Measurements from ENCODE around the gene CCDC122.

The CCDC122 gene

GRCh38 chr13:43878892-43879754 is at the start of gene CCDC122:
CCDC122 (minus strand) TSS chr13:43879740; CDS start chr13:43869376, 10,364 bp downstream.
- peak; percentile 86 for DNase-seq

DNA sequence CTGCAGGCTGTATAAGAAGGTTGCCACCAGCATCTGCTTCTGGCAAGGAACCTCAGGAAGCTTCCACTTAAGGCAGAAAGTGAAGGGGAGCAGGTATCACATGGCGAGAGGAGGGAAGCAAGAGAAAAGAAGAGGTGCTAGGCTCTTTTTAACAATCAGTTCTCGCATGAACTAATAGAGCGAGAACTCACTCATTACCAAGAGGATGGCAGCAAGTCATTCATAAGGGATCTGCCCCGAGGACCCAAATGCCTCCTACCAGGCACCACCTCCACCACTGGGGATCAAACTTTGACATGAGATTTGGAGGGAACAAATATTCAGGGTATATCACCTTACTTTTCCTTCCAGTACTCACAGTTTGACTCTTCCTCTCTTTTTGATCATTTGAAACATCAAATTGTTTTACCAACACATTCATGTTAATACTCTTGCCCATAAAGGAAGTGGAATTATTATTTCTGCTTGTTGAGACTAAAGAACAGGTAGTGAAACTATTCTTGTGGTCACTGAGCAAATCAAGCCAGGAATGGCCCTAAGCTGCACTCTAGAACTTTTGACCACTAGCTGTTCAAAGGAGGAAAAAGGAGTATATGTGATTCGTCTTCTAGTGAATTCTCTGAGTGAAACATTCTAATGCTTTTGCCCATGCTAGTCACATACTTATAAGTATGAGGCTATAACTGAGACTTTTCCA is 45.2 kb upstream of the CCDC122 start:
- no peak for DNase-seq

- DNase-seq, result no peak
These were observed 41.6 kb upstream of the CCDC122 start for GRCh38 chr13:43920965-43921674.

GRCh38 chr13:43918636-43919035 is 39.1 kb upstream of the CCDC122 start:
- no peak for DNase-seq

- no peak for DNase-seq
These were observed 37.3 kb upstream of the CCDC122 start for GRCh38 chr13:43916828-43917227.

DNA sequence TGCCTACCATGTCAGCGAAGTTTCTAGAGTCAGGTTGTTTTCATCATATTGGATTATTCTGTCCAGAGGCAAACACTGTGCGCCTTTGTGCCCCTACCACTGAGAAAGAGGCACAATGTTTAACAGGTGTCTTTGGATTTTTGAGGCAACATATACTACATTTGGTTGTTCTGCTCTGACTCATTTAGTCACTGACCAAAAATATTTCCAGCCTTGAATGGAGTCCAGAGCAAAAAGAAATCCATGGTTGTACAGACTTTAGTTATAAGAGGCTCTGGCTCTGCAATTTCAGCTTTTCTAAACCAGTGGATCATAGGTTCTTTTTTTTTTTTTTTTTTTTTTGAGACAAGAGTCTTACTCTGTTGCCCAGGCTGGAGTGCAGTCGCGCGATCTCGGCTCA is 35.9 kb upstream of the CCDC122 start:
- no peak for DNase-seq

- DNase-seq, result no peak
These were observed 32.3 kb upstream of the CCDC122 start for GRCh38 chr13:43911871-43912270.

DNA sequence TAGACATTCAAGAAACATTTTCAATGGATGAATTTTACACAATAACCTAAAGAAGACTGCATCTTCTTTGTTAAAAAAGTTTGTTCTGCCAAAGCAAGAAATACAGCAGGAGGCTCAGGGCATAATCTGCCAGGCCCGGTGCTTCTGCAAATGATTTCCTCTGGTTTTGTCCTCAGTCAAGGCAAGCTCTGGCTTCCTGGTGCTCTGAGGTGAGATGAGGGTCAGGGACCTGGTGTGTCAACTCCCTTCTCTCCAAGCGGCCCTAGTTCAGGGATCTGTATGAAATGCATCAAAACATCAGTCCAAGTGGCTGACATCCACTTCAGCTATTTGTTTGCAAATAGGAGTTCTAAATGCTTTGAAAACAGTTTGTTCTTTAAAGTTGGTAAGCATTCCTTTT is 31.7 kb upstream of the CCDC122 start:
- DNase-seq, result peak; percentile 73

GRCh38 chr13:43910856-43911255 is 31.3 kb upstream of the CCDC122 start:
- no peak for DNase-seq

- DNase-seq, result peak; percentile 27
These were observed 28.9 kb upstream of the CCDC122 start for GRCh38 chr13:43908156-43909126.

GRCh38 chr13:43905435-43906031 is 26.0 kb upstream of the CCDC122 start:
- DNase-seq, result peak; percentile 53

DNA sequence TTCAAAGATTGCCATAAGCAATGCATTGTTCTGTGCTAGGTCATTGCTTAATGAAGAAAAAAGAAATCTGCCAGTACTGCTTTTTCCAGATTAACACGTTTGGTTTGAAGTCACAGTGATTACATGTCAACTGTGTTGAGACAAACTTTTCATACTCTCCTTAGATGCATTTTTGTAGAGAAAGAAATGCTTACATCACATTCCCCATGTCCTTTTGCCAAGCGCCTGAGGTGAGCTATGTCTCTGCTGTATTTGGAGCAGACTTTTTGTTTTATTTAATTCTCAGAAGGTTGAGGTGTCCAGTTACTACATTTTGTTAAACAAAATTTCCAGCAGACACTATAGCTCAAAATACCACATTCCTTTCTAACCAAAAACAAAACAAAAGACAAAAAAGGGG is 16.4 kb upstream of the CCDC122 start:
- DNase-seq, result no peak

- no peak for DNase-seq
These were observed 14.9 kb upstream of the CCDC122 start for GRCh38 chr13:43894438-43894837.

DNA sequence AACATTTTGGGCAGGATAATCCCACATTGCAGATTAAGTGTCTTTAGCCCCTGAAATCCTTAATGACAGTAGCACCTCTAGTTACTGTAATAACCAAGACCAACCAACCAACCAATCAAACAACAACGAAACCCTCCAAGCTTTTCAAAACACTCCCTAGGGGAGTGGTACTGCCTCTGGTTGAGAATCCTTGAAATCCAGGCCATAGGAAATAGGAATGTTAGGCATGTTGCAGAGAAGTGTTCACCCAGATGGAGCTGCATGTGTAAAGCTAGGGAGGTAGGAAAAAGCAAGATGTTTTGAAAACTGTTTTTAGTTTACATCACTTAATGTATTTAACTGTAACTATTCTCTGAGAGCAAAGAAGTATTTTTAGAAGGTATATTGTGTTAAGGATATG is 4.7 kb upstream of the CCDC122 start:
- DNase-seq, result no peak

DNA sequence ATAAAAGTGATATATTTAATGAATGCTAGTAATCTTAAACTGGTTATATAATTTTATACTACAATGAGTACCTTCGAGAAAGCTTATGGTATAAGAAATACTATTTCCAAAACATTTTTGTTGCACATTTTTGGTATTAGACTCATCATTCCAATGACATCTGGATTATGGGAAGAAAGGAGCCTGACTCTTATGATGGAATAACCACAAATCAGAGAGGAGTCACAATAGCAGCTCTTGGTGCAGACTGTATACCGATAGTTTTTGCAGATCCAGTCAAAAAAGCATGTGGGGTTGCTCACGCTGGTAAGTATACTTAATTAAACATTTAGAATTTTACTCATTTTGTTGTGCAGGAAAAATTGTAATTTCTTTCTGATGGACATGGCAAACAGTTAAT is 4.1 kb upstream of the CCDC122 start:
- no peak for DNase-seq

- DNase-seq, result no peak
These were observed 2.0 kb upstream of the CCDC122 start for GRCh38 chr13:43881580-43881979.

- no peak for DNase-seq
These were observed 1.4 kb upstream of the CCDC122 start for GRCh38 chr13:43880926-43881325.

DNA sequence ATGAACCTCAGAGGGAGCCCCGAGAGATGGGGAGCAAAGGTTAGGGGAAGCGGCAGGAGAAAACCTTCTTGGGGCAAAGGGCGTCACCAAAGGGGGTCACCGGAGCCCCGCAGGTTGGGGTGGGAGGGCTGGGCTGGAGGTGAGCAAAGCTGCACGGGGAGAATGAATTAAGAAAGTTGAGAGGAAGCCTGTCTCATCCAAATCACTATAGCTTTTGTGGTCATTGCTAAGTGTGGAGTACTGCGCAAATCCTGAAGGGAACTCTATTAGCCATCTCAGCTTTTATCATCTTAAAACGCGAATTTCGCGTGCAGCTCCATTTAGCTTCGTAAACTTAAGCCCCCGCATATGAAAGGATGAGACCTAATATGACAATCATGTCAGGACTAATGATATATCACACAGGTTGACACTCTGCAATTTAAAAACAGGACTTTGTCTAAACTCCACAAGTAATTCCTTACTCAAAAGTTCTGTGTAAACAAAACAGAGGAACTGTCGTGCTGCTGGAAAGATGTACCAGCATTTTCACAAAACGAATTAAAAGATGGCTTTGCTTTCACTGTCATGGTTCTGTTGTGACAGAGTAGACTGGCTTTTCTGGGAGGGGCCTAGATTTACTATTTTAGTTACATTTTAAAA is 795 bp upstream of the CCDC122 start:
- no peak for DNase-seq

DNA sequence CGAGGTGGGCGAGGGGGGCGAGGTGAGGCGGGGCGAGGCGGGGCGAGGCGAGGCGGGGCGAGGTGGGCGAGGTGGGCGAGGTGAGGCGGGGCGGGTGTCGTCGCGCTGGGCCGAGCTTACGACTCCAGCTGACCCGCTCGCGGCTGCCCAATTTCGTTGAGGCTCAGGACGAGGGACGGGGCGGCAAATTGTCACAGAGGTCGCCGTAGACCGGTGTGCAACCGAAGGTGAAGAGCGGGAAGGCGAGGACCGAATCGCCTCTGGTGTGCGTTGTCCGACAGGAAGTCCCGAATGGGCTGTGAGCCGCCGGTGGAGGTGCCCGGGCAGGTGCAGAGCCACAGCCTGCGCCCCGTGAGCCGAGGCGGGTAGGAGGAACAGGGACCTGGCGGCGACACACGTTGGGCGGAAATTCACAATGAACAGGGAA is 228 bp upstream of the CCDC122 start, which contains the start of gene LACC1:
Gene LACC1 (plus strand): TSS at position 150 of the 427 bp plus-strand sequence. CDS start 1,082 bp downstream, outside the sequence.
- DNase-seq, result no peak

DNA sequence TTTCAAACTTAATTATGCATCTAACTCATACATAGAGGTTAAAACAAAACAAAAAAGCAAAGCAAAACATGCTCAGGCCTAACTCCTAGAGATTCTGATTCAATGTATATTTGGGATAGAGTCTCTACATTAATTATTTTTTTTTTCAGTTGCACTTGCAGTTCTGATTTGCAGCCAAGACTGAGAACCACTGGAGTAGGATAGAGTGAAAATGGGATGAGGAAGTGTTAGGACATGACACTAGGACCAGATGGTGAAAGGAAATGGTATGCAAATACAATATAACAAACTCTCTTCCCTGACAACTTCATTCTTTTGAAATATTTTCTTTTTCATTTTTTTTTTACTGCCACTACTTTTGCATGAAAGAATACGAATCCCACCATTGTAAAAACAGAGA is 1.8 kb downstream of the CCDC122 start:
- DNase-seq, result no peak

DNA sequence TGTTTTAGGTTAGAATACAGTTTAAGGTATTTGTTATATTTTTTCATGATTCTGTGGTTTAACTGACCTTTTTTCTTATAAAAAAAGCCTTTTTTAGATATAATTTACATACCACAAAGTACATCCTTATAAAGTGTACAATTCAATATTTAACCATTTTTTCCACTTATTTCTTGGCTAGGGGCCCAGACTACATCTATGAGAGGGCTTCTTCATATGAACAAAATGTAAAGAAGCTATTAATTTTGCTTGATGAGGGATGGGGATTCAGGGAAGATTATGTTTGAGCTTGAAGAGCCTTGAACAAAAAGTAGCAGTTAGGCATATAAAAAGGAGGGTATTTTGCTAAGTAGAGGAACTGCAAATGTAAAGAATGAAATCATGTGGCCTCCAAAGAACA is 2.2 kb downstream of the CCDC122 start:
- no peak for DNase-seq
